GM20431 (cell line): ENCODE results near the gene EFNB2.

Source experiments
- in situ Hi-C: fragments of 300-500 bp; cut with MseI, MboI; formaldehyde crosslinking; loops from one replicate; pipeline ENCODE4 v1.15.0; 2020; ENCODE audit warnings: low sequenced_read_pairs; ENCODE audit not compliant: unreplicated experiment

The EFNB2 gene

GRCh38 chr13:106466691-106467426 is 68.6 kb downstream of the EFNB2 start:
- in situ Hi-C loops = no loop called here

GRCh38 chr13:106464076-106464475 is 71.4 kb downstream of the EFNB2 start:
- in situ Hi-C loops = no loop called here

GRCh38 chr13:106462710-106463109 is 72.8 kb downstream of the EFNB2 start:
- in situ Hi-C loops = no loop called here

- in situ Hi-C loops = no loop called here
Measured at GRCh38 chr13:106455777-106456176, 79.7 kb downstream of the EFNB2 start.

GRCh38 chr13:106455190-106455589 is 80.3 kb downstream of the EFNB2 start:
- in situ Hi-C loops = no loop called here

- in situ Hi-C loops = no loop called here
Measured at GRCh38 chr13:106453101-106453500, 82.4 kb downstream of the EFNB2 start.

- in situ Hi-C loops = no loop called here
Measured at GRCh38 chr13:106450991-106451390, 84.5 kb downstream of the EFNB2 start.

GRCh38 chr13:106449096-106449495 is 86.4 kb downstream of the EFNB2 start:
- in situ Hi-C loops = no loop called here

- in situ Hi-C loops = no loop called here
Measured at GRCh38 chr13:106445996-106446395, 89.5 kb downstream of the EFNB2 start.

- in situ Hi-C loops = no loop called here
Measured at GRCh38 chr13:106443607-106444322, 91.7 kb downstream of the EFNB2 start.

- in situ Hi-C loops = no loop called here
Measured at GRCh38 chr13:106440866-106441265, 94.6 kb downstream of the EFNB2 start.
